Measurements from ENCODE around the gene KRTAP3-1. TPM values are rescaled to one million over a fixed set of nuclear protein-coding genes. Genes with fewer than 3 reads are reported as not detected.
"Not testable (repeated sequence)": the region's sequence is repeated elsewhere in the genome, so short reads cannot be mapped to it uniquely, and the experiment has no call there.

Gene KRTAP3-1
- total RNA-seq, 1 experiment from 2014 or later, result not detected

- DNase-seq (ENCODE audit: low read depth), result no peak
Observed at GRCh38 chr17:41015454-41015853, 6.5 kb upstream of the KRTAP3-1 start.

- no peak for DNase-seq (ENCODE audit: low read depth)
Observed at GRCh38 chr17:41013606-41014005, 4.7 kb upstream of the KRTAP3-1 start.

DNA sequence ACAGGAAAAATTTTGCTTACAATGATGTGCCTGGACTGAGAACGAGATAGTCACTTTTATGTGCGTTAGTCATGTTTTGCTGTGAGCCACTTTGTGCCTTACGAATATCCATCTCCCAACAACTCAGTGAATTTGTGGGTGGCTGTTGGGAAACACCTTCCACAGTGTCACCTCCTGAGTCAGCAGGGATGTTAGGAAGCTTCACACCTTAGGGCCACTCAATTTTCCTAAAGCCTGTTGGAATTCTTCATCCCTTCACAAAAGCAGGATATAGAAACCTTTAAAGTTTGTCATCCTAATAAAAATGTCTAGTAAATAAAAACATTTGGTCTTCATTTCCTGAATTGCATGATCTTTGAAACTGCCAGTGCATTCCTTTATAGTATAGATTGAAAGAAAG lies 4.3 kb upstream of the KRTAP3-1 start:
- no peak for DNase-seq (ENCODE audit: low read depth)

GRCh38 chr17:41012326-41013120 lies 3.6 kb upstream of the KRTAP3-1 start:
- no peak for DNase-seq (ENCODE audit: low read depth)

DNA sequence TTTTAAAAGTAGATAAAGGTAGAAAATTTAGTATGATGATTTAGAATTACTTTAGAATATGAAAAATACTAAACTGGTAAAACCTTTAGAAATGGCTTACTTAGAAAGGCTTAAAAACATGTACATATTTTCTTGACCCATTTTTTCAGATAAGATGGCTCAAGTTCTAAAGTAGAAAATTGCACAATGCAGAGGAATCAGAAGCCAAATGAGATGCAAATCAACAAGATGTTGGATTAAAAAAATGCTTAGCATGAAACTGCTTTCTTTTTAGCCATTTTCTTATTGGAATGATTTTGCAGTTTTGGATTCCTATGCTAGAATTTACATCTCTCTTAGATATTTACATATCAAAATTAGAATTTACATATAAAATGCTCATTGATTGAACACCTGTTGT lies 1.5 kb upstream of the KRTAP3-1 start:
- no peak for DNase-seq (ENCODE audit: low read depth)

- DNase-seq (ENCODE audit: low read depth), result no peak
Observed at GRCh38 chr17:41009936-41010335, 1.0 kb upstream of the KRTAP3-1 start.

GRCh38 chr17:41009301-41009760 lies 403 bp upstream of the KRTAP3-1 start:
- DNase-seq (ENCODE audit: low read depth), result no peak

GRCh38 chr17:41004397-41004796 lies 4.5 kb downstream of the KRTAP3-1 start:
- no peak for DNase-seq (ENCODE audit: low read depth)

DNA sequence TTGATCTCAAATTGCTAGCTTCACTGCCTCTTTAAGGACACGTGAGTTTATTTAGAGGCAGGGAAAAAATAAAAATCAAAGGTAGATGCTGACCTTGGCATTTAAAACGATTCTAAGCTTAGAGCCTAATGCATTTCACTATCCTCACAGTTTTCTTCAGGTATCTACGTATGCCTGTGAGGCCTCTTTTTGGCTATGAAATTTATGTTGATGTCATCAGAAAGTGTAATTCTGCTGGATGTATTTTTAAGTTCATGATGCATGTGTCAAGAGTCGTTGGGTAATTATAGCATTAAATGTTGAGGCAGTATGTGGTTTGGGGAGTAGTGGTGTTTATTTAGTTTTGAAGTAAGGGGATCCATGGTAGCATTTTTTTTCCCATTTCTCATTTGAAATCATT lies 5.0 kb downstream of the KRTAP3-1 start:
- no peak for DNase-seq (ENCODE audit: low read depth)

- no peak for DNase-seq (ENCODE audit: low read depth)
Observed at GRCh38 chr17:41002814-41003213, 6.1 kb downstream of the KRTAP3-1 start.

DNA sequence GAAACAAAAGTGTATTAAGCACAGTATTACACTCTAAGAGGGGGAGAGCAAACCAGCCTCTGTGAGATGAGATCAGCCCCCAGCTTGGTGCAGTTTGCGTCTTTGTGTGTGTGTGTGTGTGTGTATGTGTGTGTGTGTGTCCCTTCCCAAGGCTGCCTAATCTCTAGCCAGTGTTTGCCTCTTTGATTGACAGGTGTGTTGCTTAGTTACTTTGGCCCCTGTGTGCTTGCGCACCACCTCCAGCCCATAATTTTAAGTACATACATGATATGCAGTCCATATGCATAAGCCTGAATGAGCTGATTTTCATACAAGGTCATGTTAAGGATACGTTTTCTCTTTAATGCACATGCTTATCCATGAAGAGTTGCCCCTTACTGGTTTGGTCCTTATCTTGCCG lies 7.1 kb downstream of the KRTAP3-1 start:
- DNase-seq (ENCODE audit: low read depth), result no peak

- DNase-seq (ENCODE audit: low read depth), result not testable (repeated sequence)
Observed at GRCh38 chr17:40999563-40999962, 9.4 kb downstream of the KRTAP3-1 start, which contains the start of gene KRTAP3-2. KRTAP3-2 (minus strand) TSS chr17:40999906; CDS start chr17:40999853, 53 bp downstream.

DNA sequence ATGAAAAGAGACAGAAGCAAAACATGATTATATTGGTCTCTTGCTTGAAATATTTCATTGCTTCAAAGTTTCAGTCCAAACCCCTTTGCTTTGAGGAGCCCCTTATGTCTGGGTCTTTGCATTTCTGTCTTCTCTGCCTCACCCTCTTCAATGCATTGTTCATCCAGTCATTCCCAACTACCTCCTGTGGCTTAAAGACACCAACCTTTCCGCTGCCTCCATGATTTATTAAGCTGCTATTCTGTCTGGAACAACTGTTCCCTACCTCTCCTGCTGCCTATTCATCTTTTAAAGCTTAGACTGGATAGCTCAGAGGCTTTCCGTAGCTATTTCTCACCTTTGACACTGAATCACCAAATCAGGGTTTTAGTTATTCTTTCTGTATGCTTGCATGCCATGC lies 11.6 kb downstream of the KRTAP3-1 start:
- DNase-seq (ENCODE audit: low read depth), result no peak

GRCh38 chr17:40996829-40997228 lies 12.1 kb downstream of the KRTAP3-1 start:
- no peak for DNase-seq (ENCODE audit: low read depth)

GRCh38 chr17:40995116-40995515 lies 13.8 kb downstream of the KRTAP3-1 start:
- no peak for DNase-seq (ENCODE audit: low read depth)

GRCh38 chr17:40993839-40994238 lies 15.1 kb downstream of the KRTAP3-1 start, which contains the start of gene KRTAP3-3:
KRTAP3-3 (minus strand) TSS chr17:40994164; CDS start chr17:40994097, 67 bp downstream.
- DNase-seq (ENCODE audit: low read depth), result no peak

GRCh38 chr17:40993084-40993483 lies 15.8 kb downstream of the KRTAP3-1 start:
- DNase-seq (ENCODE audit: low read depth), result no peak

GRCh38 chr17:40992666-40993065 lies 16.3 kb downstream of the KRTAP3-1 start:
- DNase-seq (ENCODE audit: low read depth), result no peak

- no peak for DNase-seq (ENCODE audit: low read depth)
Observed at GRCh38 chr17:40986920-40987319, 22.0 kb downstream of the KRTAP3-1 start.

GRCh38 chr17:40984226-40984625 lies 24.7 kb downstream of the KRTAP3-1 start, which contains the start of gene KRT40:
KRT40 (minus strand) TSS chr17:40984326; CDS start chr17:40984273, 53 bp downstream.
- no peak for DNase-seq (ENCODE audit: low read depth)

DNA sequence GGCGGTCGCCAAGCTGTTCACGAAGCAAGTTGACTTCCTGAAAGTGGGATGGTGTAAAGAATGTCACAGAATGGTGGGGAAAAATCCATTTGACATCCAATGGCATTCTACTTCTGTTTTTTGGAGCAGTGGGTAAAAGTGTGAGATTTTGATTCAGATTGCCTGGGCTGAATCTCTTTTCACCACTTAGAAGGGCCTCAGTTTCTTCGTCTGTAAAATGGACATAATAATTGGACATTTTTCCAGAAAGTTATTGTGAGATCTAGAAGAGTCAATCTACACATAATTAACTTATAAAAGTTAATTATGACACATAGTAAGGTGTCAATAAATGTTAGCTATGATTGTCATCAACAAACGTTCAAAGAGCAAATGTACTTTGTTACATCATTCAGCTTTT lies 27.8 kb downstream of the KRTAP3-1 start:
- DNase-seq (ENCODE audit: low read depth), result no peak

DNA sequence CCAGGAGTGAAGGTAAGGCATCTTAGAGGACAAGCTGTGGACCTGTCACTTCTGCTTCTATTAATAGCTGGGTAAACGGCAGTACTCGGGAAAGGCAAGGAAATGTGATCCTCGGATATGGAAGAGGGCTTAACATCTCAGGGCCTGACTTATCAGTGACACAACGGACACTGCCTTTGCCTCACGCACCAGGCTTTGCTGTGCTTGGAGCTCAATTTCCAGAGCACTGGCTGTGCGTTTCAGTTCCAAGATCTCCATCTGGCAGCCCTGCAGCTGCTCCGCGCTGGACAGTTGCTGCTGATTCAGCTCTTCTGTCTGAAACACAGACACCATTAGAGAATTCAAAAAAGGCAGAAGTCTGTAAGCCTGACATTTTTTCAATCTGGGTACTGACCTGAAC lies 28.3 kb downstream of the KRTAP3-1 start:
- DNase-seq (ENCODE audit: low read depth), result no peak

GRCh38 chr17:40980117-40980516 lies 28.8 kb downstream of the KRTAP3-1 start:
- DNase-seq (ENCODE audit: low read depth), result no peak
